HG03103 (cell line): ENCODE data around the gene ANGEL2.
"Not testable (repeated sequence)": the region's sequence is repeated elsewhere in the genome, so short reads cannot be mapped to it uniquely, and the experiment has no call there.

Source experiments
- ATAC-seq: cut with Tn5 transposase; IDR thresholded peaks from one replicate; pipeline ENCODE4 v1.9.1; 2021; ENCODE audit warnings: low read depth; ENCODE audit not compliant: unreplicated experiment

The ANGEL2 gene

GRCh38 chr1:212976586-212976985 lies 39.1 kb downstream of the ANGEL2 start:
- ATAC-seq = no peak

- no peak for ATAC-seq
Observed at GRCh38 chr1:212975111-212975918, 40.4 kb downstream of the ANGEL2 start.

GRCh38 chr1:212974711-212975110 lies 41.0 kb downstream of the ANGEL2 start:
- ATAC-seq = no peak

- no peak for ATAC-seq
Observed at GRCh38 chr1:212973899-212974298, 41.8 kb downstream of the ANGEL2 start.

GRCh38 chr1:212973426-212973825 lies 42.2 kb downstream of the ANGEL2 start:
- ATAC-seq = no peak

- no peak for ATAC-seq
Observed at GRCh38 chr1:212971312-212971711, 44.4 kb downstream of the ANGEL2 start.

GRCh38 chr1:212970085-212970484 lies 45.6 kb downstream of the ANGEL2 start:
- no peak for ATAC-seq

GRCh38 chr1:212968368-212968863 lies 47.3 kb downstream of the ANGEL2 start:
- peak; percentile 48 for ATAC-seq

- no peak for ATAC-seq
Observed at GRCh38 chr1:212967801-212968200, 47.9 kb downstream of the ANGEL2 start.

- no peak for ATAC-seq
Observed at GRCh38 chr1:212966616-212967015, 49.1 kb downstream of the ANGEL2 start.

GRCh38 chr1:212964993-212965392 lies 50.7 kb downstream of the ANGEL2 start:
- ATAC-seq = not testable (repeated sequence)

GRCh38 chr1:212964102-212964501 lies 51.6 kb downstream of the ANGEL2 start:
- no peak for ATAC-seq

GRCh38 chr1:212962509-212962908 lies 53.2 kb downstream of the ANGEL2 start:
- ATAC-seq = no peak

GRCh38 chr1:212960932-212961331 lies 54.7 kb downstream of the ANGEL2 start:
- ATAC-seq = no peak

GRCh38 chr1:212959266-212960220 lies 56.1 kb downstream of the ANGEL2 start:
- ATAC-seq = peak; percentile 58

GRCh38 chr1:212958175-212958574 lies 57.5 kb downstream of the ANGEL2 start:
- no peak for ATAC-seq

- no peak for ATAC-seq
Observed at GRCh38 chr1:212957546-212957945, 58.1 kb downstream of the ANGEL2 start.

GRCh38 chr1:212955961-212956620 lies 59.6 kb downstream of the ANGEL2 start:
- ATAC-seq = no peak

GRCh38 chr1:212955098-212955497 lies 60.6 kb downstream of the ANGEL2 start:
- no peak for ATAC-seq

GRCh38 chr1:212954514-212954913 lies 61.2 kb downstream of the ANGEL2 start:
- no peak for ATAC-seq

- ATAC-seq = no peak
Observed at GRCh38 chr1:212953321-212953720, 62.3 kb downstream of the ANGEL2 start.
